HG02840 (cell line): ENCODE data around the gene ACVR1B.
A peak's percentile ranks its signal among the peaks of the same experiment; 100 is the strongest.

Experiments used
- ATAC-seq: cut with Tn5 transposase; IDR thresholded peaks from one replicate; pipeline ENCODE4 v1.9.1; 2021; ENCODE audit warnings: mild to moderate bottlenecking, moderate library complexity, moderate number of reproducible peaks; ENCODE audit not compliant: unreplicated experiment, low FRiP score

The ACVR1B gene

GRCh38 chr12:51942056-51942455 lies 9.4 kb upstream of the ACVR1B start:
- no peak for ATAC-seq

- no peak for ATAC-seq
These were observed 8.9 kb upstream of the ACVR1B start for GRCh38 chr12:51942501-51943000.

- no peak for ATAC-seq
These were observed 8.2 kb upstream of the ACVR1B start for GRCh38 chr12:51943346-51943745.

- no peak for ATAC-seq
These were observed 6.8 kb upstream of the ACVR1B start for GRCh38 chr12:51944608-51945233.

- ATAC-seq, result no peak
These were observed 4.1 kb upstream of the ACVR1B start for GRCh38 chr12:51947246-51947996.

- no peak for ATAC-seq
These were observed 3.4 kb upstream of the ACVR1B start for GRCh38 chr12:51948066-51948465.

- ATAC-seq, result no peak
These were observed 2.0 kb upstream of the ACVR1B start for GRCh38 chr12:51949342-51950030.

GRCh38 chr12:51950682-51951198 lies 759 bp upstream of the ACVR1B start:
- ATAC-seq, result peak; percentile 11

GRCh38 chr12:51951843-51952722 lies 584 bp downstream of the ACVR1B start:
- no peak for ATAC-seq

- ATAC-seq, result no peak
These were observed 1.6 kb downstream of the ACVR1B start for GRCh38 chr12:51953089-51953488.

GRCh38 chr12:51953864-51954263 lies 2.4 kb downstream of the ACVR1B start:
- no peak for ATAC-seq

- ATAC-seq, result no peak
These were observed 3.3 kb downstream of the ACVR1B start for GRCh38 chr12:51954561-51955361.

- no peak for ATAC-seq
These were observed 4.2 kb downstream of the ACVR1B start for GRCh38 chr12:51955702-51956101.

- no peak for ATAC-seq
These were observed 7.0 kb downstream of the ACVR1B start for GRCh38 chr12:51958542-51958941.

- ATAC-seq, result no peak
These were observed 7.7 kb downstream of the ACVR1B start for GRCh38 chr12:51959211-51959610.

GRCh38 chr12:51959921-51960320 lies 8.4 kb downstream of the ACVR1B start:
- no peak for ATAC-seq

- no peak for ATAC-seq
These were observed 9.0 kb downstream of the ACVR1B start for GRCh38 chr12:51960488-51960887.

GRCh38 chr12:51960890-51961289 lies 9.4 kb downstream of the ACVR1B start:
- no peak for ATAC-seq

- ATAC-seq, result no peak
These were observed 10.3 kb downstream of the ACVR1B start for GRCh38 chr12:51961834-51962233.
